ENCODE results near the gene PRR23E.

DNA sequence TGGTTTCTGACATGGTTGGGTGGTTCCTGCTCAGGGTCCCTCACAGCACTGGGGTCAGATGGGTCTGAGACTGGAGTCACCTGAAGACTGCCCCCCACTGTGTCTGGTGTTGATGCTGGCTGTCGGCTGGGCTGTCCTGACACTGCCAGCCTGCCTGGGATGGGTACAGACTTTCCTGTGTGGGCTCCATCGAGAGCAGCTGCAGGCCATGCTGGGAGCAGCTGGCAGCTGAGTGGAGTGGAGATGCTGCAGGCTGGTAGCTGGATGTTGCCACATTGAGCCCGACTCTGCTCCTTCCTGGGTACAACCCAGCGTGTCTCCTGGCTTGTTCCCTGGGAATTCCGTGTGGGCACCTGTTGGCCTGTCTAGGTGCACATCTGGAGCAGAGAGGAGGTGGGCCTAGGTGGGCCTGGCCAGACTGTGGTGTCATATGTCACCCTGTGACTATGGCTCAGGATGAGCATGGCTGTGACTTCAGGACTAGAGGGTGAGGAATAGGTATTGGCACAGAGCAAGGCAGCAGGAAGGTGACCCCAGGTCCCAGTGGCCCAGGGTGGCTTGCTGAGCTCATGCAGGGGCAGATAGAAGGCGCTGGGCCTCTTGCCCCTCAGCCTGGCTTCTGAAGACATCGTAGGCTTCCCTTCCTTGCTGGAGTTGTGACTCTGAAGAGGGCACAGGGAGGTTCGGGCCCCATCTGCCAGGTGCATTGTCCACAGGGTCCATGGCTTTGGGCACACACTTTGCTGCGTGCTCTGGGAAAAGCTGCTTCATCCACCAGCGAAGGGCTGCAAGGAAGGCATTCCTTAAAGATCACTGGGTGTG lies 40.0 kb upstream of the PRR23E start:
- TF ChIP-seq, protein P1, sequence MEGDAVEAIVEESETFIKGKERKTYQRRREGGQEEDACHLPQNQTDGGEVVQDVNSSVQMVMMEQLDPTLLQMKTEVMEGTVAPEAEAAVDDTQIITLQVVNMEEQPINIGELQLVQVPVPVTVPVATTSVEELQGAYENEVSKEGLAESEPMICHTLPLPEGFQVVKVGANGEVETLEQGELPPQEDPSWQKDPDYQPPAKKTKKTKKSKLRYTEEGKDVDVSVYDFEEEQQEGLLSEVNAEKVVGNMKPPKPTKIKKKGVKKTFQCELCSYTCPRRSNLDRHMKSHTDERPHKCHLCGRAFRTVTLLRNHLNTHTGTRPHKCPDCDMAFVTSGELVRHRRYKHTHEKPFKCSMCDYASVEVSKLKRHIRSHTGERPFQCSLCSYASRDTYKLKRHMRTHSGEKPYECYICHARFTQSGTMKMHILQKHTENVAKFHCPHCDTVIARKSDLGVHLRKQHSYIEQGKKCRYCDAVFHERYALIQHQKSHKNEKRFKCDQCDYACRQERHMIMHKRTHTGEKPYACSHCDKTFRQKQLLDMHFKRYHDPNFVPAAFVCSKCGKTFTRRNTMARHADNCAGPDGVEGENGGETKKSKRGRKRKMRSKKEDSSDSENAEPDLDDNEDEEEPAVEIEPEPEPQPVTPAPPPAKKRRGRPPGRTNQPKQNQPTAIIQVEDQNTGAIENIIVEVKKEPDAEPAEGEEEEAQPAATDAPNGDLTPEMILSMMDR (conservative IDR thresholded peaks at IDR 0.05 in 1 of 2, IDR thresholded peaks at IDR 0.05 in 1 of 2; ENCODE audit: extremely low read depth in 1 of 2, insufficient read depth in 1 of 2, low read depth in 1 of 2, low read length in 2 of 2) = no peak
- no peak for TF ChIP-seq EZH2 (IDR thresholded peaks at IDR 0.05; ENCODE audit: borderline replicate concordance, low read length)

Measured in mammary epithelial cell (primary cell).